Spleen (tissue), 11 donors: ENCODE results near the gene PRSS57. TPM values are rescaled to one million over a fixed set of nuclear protein-coding genes. Genes with fewer than 3 reads are reported as not detected.

Experiments used
- DNase-seq: peaks from one replicate; pipeline ENCODE4 v3.0.0-alpha.2; 2020
- H3K27ac ChIP-seq, 8 donors: fragments of 200-600 bp; sonication (generic) in 7 of 8; 1 replicate in 4 of 8; 2 replicates in 4 of 8; pipeline versions ENCODE4 v1.5.0 to v1.8.0; 2016 to 2021; ENCODE audit warnings: inconsistent platforms in 4 of 8, mild to moderate bottlenecking in 4 of 8, moderate library complexity in 1 of 8
- H3K27me3 ChIP-seq, 7 donors: fragments of 200-600 bp; sonication (generic) in 6 of 7; replicated peaks in 1 of 7; 1 replicate in 4 of 7; 2 replicates in 3 of 7; pipeline versions ENCODE4 v1.5.0 to v1.8.0; 2016 to 2021; ENCODE audit warnings: inconsistent platforms in 3 of 7, mild to moderate bottlenecking in 1 of 7
- H3K36me3 ChIP-seq, 6 donors: fragments of 200-600 bp; sonication (generic) in 5 of 6; 1 replicate in 4 of 6; 2 replicates in 2 of 6; pipeline versions ENCODE4 v1.5.0 to v1.8.0; 2016 to 2021; ENCODE audit warnings: inconsistent platforms in 2 of 6
- H3K4me1 ChIP-seq, 6 donors: fragments of 200-600 bp; sonication (generic) in 5 of 6; 1 replicate in 3 of 6; 2 replicates in 3 of 6; pipeline versions ENCODE4 v1.5.0 to v1.8.0; 2016 to 2021; ENCODE audit warnings: inconsistent platforms in 3 of 6
- H3K4me3 ChIP-seq, 8 donors: fragments of 200-600 bp; sonication (generic) in 7 of 8; 1 replicate in 4 of 8; 2 replicates in 4 of 8; pipeline versions ENCODE4 v1.5.0 to v1.8.0; 2016 to 2021; ENCODE audit warnings: inconsistent platforms in 4 of 8, mild to moderate bottlenecking in 4 of 8, moderate library complexity in 2 of 8
- H3K9me3 ChIP-seq, 8 donors: fragments of 200-600 bp; sonication (generic) in 7 of 8; 1 replicate in 4 of 8; 2 replicates in 4 of 8; pipeline versions ENCODE4 v1.5.0 to v1.8.0; 2016 to 2021; ENCODE audit warnings: inconsistent platforms in 4 of 8
- CTCF ChIP-seq, 11 experiments: fragments of 200-600 bp in 7 of 11; fragments of 450-650 bp in 4 of 11; sonication (generic) in 4 of 11; IDR thresholded peaks in 8 of 11; conservative IDR thresholded peaks in 3 of 11; 1 replicate in 7 of 11; 2 replicates in 4 of 11; pipeline versions ENCODE4 v1.4.0 to v1.8.0; 2016 to 2021; ENCODE audit warnings: antibody characterized with exemption in 11 of 11, inconsistent platforms in 4 of 11, mild to moderate bottlenecking in 1 of 11
- POLR2A ChIP-seq, 3 donors: fragments of 450-650 bp; IDR thresholded peaks; one replicate each; pipeline ENCODE4 v1.5.1; 2017; ENCODE audit warnings: antibody characterized with exemption in 3 of 3, mild to moderate bottlenecking in 1 of 3
- POLR2AphosphoS5 ChIP-seq, 3 donors: sonication (generic); formaldehyde crosslinking; IDR thresholded peaks; one replicate each; pipeline ENCODE4 v1.5.1; 2017; ENCODE audit warnings: antibody characterized with exemption in 3 of 3
- WGBS, 5 donors: extraction: QIAGEN DNeasy Blood & Tissue Kit in 3 of 5; methylation state at CpG; one replicate each; pipeline versions ENCODE4 v1.1.5 to v1.1.7; 2013 to 2018; 5-methylcytosine and 5-hydroxymethylcytosine counted together
- intact Hi-C: fragments of 100-400 bp; cut with DNase I; formaldehyde crosslinking; loops from one replicate; pipeline ENCODE4 v1.15.0; 2023; ENCODE audit warnings: low total_unique reads
- polyA plus RNA-seq, 3 donors: library from polyadenylated mRNA; stranded (reverse); fragments of 200-250 nt; gene quantifications; one replicate each; pipeline ENCODE4 v1.2.1, GENCODE V29; 2013
- total RNA-seq, 7 donors: library from RNA; depleted of rRNA in 3 of 7; stranded (reverse); fragments of >200 nt in 3 of 7; fragmentation: NEBNext Ultra II Directional in 4 of 7; extraction: Animal tissue kit (Norgen Biotek cat#: 25700) in 4 of 7; gene quantifications; one replicate each; pipeline versions ENCODE4 v1.1.0 to v1.2.1, GENCODE V29; 2016 to 2021
- donor health status: healthy with polysubstance abuse.
- donor health status: DM: no; HTN: no; CAD: no; lungs with moderate emphysema.
- donor health status: DM: no; HTN: no; CAD: no.
- donor health status: Bipolar disorder and iron deficiency.
- donor health status: healthy.
- donor health status: DM: no; HTN: no; CAD: no.
- donor health status: DM: yes; HTN: yes; CAD: no.

Gene PRSS57
- total and polyA plus RNA-seq, 10 donors = 0.24 to 2.5 (median 0.54) TPM; not detected in 2

DNA sequence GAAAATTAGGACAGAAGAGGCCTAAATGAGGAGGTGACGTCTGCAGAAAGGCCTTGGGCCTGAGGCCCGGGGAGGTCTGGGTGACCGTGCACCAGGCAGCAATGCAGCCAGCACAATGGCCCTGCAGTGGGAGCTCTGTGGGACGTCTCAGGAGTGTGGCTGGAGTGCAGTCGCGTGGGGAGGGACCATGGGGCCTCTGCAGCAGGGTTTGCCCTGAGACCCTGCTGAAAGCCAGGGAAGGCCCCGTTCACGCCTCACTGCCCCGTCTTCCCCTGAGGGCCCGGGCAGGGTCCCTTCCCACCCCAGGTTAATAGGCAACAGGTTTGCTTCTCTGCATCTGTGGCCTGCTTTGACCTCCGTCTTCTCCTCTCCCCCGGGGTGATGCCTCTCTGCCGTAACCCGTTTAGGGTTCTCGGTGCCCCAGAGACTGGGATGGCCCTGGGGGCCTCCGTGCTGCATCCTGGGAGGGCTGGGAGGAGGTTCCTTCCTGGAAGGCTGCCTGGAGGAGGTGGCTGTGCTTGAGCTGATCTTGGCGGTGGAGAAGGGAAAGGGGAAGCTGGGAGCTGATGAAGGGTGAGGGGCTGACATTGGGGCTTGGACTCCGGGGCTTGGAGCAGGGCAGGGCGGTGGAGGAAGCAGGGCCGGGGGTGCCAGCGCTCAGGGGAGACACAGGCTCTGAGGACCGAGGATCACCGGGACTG lies 23.1 kb upstream of the PRSS57 start:
- intact Hi-C loops = no loop called here
- Histone ChIP-seq H3K4me1 (peaks cover 8 to 53% (median 38%) of the 10 kb centered on the region in 6 donors), H3K4me3 (peak overlapping the region in 1 of 8 donors; percentile 46), H3K36me3 (peaks cover 0 to 6% (median 0%) of the 10 kb centered on the region in 6 donors), H3K27ac (peak overlapping the region in 6 of 8 donors; percentile 51 to 81 (median 72)), H3K27me3 (peaks cover 0 to 55% (median 18%) of the 10 kb centered on the region in 7 donors), H3K9me3 (peaks cover 0 to 10% (median 8%) of the 10 kb centered on the region in 8 donors)
- TF ChIP-seq CTCF (IDR thresholded peaks at IDR 0.05 in 8 of 11, conservative IDR thresholded peaks at IDR 0.05 in 3 of 11) (no peak), POLR2AphosphoS5 (IDR thresholded peaks at IDR 0.05) (no peak), POLR2A (IDR thresholded peaks at IDR 0.05) (no peak)
- no peak for DNase-seq
- WGBS, 5 donors = 42 to 66% (median 56%) methylated on average over 20 to 23 of the region's 23 CpGs

GRCh38 chr19:715347-715746 lies 20.1 kb upstream of the PRSS57 start:
- DNase-seq = no peak
- 92 to 96% (median 93%) methylated on average over 3 of the region's 3 CpGs for WGBS, 5 donors
- Histone ChIP-seq H3K27ac (no peak overlapping the region), H3K27me3 (peaks cover 0 to 38% (median 19%) of the 10 kb centered on the region in 7 donors), H3K4me3 (no peak overlapping the region), H3K4me1 (peaks cover 0 to 35% (median 23%) of the 10 kb centered on the region in 6 donors), H3K9me3 (peaks cover 0 to 10% (median 8%) of the 10 kb centered on the region in 8 donors), H3K36me3 (peaks cover 0 to 6% (median 0%) of the 10 kb centered on the region in 6 donors)
- intact Hi-C loops = no loop called here
- TF ChIP-seq POLR2AphosphoS5 (IDR thresholded peaks at IDR 0.05) = no peak
- TF ChIP-seq CTCF (IDR thresholded peaks at IDR 0.05 in 8 of 11, conservative IDR thresholded peaks at IDR 0.05 in 3 of 11) = no peak
- TF ChIP-seq POLR2A (IDR thresholded peaks at IDR 0.05) = no peak

DNA sequence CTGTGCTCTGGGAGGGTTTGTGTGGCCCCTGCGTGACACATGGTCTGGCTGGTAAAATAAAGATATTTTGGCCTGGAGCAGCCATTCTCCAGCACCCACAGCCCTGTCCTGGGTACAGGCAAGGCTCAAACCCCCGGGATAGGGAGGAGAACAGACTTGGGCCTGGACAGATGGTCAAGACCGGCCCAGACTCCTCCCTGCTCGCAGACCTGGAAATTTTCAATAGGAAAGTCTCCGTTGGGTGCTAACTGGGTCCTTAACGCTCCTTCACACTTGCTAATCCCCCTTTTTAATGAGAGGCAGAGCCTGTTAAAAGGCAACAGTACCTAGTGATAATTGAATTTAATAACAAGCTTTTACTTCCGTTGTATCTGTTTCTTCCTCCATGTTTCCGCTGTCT lies 16.0 kb upstream of the PRSS57 start:
- H3K27ac ChIP-seq = peak overlapping the region in 4 of 8 donors; percentile 14 to 83 (median 69)
- no peak for DNase-seq
- peaks cover 0 to 17% (median 8%) of the 10 kb centered on the region in 8 donors for H3K9me3 ChIP-seq
- intact Hi-C loops = no loop called here
- H3K4me1 ChIP-seq = peaks cover 0 to 33% (median 15%) of the 10 kb centered on the region in 6 donors
- H3K27me3 ChIP-seq = peaks cover 0 to 44% (median 21%) of the 10 kb centered on the region in 7 donors
- peaks cover 0 to 6% (median 0%) of the 10 kb centered on the region in 6 donors for H3K36me3 ChIP-seq
- no peak overlapping the region for H3K4me3 ChIP-seq
- WGBS, 5 donors = 82 to 90% (median 87%) methylated on average over 8 of the region's 8 CpGs
- no peak for TF ChIP-seq POLR2A (IDR thresholded peaks at IDR 0.05)

GRCh38 chr19:710767-711166 lies 15.5 kb upstream of the PRSS57 start:
- H3K27me3 ChIP-seq = peaks cover 0 to 44% (median 21%) of the 10 kb centered on the region in 7 donors
- H3K4me1 ChIP-seq = peaks cover 0 to 33% (median 15%) of the 10 kb centered on the region in 6 donors
- intact Hi-C loops = no loop called here
- peaks cover 0 to 6% (median 0%) of the 10 kb centered on the region in 6 donors for H3K36me3 ChIP-seq
- peaks cover 0 to 16% (median 7%) of the 10 kb centered on the region in 8 donors for H3K9me3 ChIP-seq
- H3K4me3 ChIP-seq = peak overlapping the region in 1 of 8 donors; percentile 74
- TF ChIP-seq POLR2A (IDR thresholded peaks at IDR 0.05) (no peak), CTCF (IDR thresholded peaks at IDR 0.05 in 8 of 11, conservative IDR thresholded peaks at IDR 0.05 in 3 of 11) (no peak), POLR2AphosphoS5 (IDR thresholded peaks at IDR 0.05) (no peak)
- WGBS, 5 donors = 68 to 85% (median 79%) methylated on average over 21 of the region's 21 CpGs
- no peak for DNase-seq
- H3K27ac ChIP-seq = peak overlapping the region in 6 of 8 donors; percentile 14 to 83 (median 72)
